ENCODE results near the gene AUTS2.

DNA sequence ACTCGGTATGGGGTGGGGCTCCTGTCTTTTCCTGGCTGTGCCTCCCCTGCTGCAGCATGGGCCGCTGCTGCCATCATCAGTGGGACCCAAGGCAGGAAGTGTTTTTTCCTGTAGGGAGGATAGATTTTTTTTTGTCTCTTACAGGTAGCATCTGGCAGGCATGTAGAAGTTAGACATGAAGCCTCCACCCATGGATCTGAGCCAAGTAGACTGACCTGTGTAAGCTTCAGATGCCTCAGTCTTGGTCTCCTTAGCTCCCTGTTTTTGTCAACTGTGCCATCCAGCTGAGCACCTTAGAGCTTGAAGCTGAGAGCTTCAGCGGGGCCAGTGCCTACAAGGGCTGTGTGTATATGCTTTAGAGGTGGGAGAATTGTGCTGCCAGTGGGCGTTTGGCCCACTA, 93.5 kb downstream of the AUTS2 start:
- TF ChIP-seq POLR2A (IDR thresholded peaks at IDR 0.05; ENCODE audit: low read depth, low read length): no peak
- TF ChIP-seq POLR2AphosphoS5 (IDR thresholded peaks at IDR 0.05; ENCODE audit: low read depth, low read length): no peak
